ENCODE data around the gene SASH1. TPM values are rescaled to one million over a fixed set of nuclear protein-coding genes. Genes with fewer than 3 reads are reported as not detected.
"Not testable (repeated sequence)": the region's sequence is repeated elsewhere in the genome, so short reads cannot be mapped to it uniquely, and the experiment has no call there.

SASH1 gene
- total RNA-seq, 2 donors from 2014 or later = 0.49 to 0.52 TPM

GRCh38 chr6:148382861-148383260, 40.2 kb downstream of the SASH1 start:
- ATAC-seq = no peak

GRCh38 chr6:148383658-148384368, 41.2 kb downstream of the SASH1 start:
- DNase-seq (ENCODE audit: low spot score in 2 of 2) = no peak
- H3K36me3 Mint-ChIP-seq = no peaks in the 10 kb centered on the region
- no peak for ATAC-seq
- no peak overlapping the region for H3K27ac Mint-ChIP-seq
- H3K9me3 Mint-ChIP-seq = no peaks in the 10 kb centered on the region

More at GRCh38 chr6:148382861-148383260, 40.2 kb downstream of the SASH1 start:
- H3K27ac Mint-ChIP-seq = no peak overlapping the region
- DNase-seq (ENCODE audit: low spot score in 2 of 2) = no peak
- no peaks in the 10 kb centered on the region for H3K36me3 Mint-ChIP-seq
- H3K9me3 Mint-ChIP-seq = no peaks in the 10 kb centered on the region

- Mint-ChIP-seq H3K9me3 (no peaks in the 10 kb centered on the region), H3K27ac (no peak overlapping the region), H3K36me3 (no peaks in the 10 kb centered on the region)
- DNase-seq (ENCODE audit: low spot score in 2 of 2) (no peak), ATAC-seq (no peak)
Measured at GRCh38 chr6:148385379-148385778, 42.7 kb downstream of the SASH1 start.

- Mint-ChIP-seq H3K9me3 (no peaks in the 10 kb centered on the region), H3K36me3 (no peaks in the 10 kb centered on the region), H3K27ac (no peak overlapping the region)
- DNase-seq (ENCODE audit: low spot score in 2 of 2) (no peak), ATAC-seq (no peak)
Measured at GRCh38 chr6:148388521-148388920, 45.9 kb downstream of the SASH1 start.

- no peak for DNase-seq (ENCODE audit: low spot score in 2 of 2)
- ATAC-seq = no peak
- Mint-ChIP-seq H3K9me3 (no peaks in the 10 kb centered on the region), H3K36me3 (no peaks in the 10 kb centered on the region), H3K27ac (no peak overlapping the region)
Measured at GRCh38 chr6:148389086-148389485, 46.4 kb downstream of the SASH1 start.

- DNase-seq (ENCODE audit: low spot score in 2 of 2) (no peak), ATAC-seq (no peak)
- Mint-ChIP-seq H3K27ac (no peak overlapping the region), H3K9me3 (no peaks in the 10 kb centered on the region), H3K36me3 (no peaks in the 10 kb centered on the region)
Measured at GRCh38 chr6:148389917-148390316, 47.3 kb downstream of the SASH1 start.

- H3K36me3 Mint-ChIP-seq; H3K9me3 Mint-ChIP-seq; DNase-seq (ENCODE audit: low spot score in 2 of 2); ATAC-seq; H3K27ac Mint-ChIP-seq: not testable (repeated sequence)
Measured at GRCh38 chr6:148392127-148392526, 49.5 kb downstream of the SASH1 start.

GRCh38 chr6:148392671-148393070, 50.0 kb downstream of the SASH1 start:
- no peak for ATAC-seq
- Mint-ChIP-seq H3K36me3 (no peaks in the 10 kb centered on the region), H3K27ac (no peak overlapping the region), H3K9me3 (no peaks in the 10 kb centered on the region)
- DNase-seq (ENCODE audit: low spot score in 2 of 2) = no peak

- H3K9me3 Mint-ChIP-seq = no peaks in the 10 kb centered on the region
- ATAC-seq (no peak), DNase-seq (ENCODE audit: low spot score in 2 of 2) (no peak)
- no peaks in the 10 kb centered on the region for H3K36me3 Mint-ChIP-seq
- no peak overlapping the region for H3K27ac Mint-ChIP-seq
Measured at GRCh38 chr6:148395583-148396101, 53.0 kb downstream of the SASH1 start.

- no peaks in the 10 kb centered on the region for H3K9me3 Mint-ChIP-seq
- H3K27ac Mint-ChIP-seq = no peak overlapping the region
- ATAC-seq (no peak), DNase-seq (ENCODE audit: low spot score in 2 of 2) (no peak)
- H3K36me3 Mint-ChIP-seq = no peaks in the 10 kb centered on the region
Measured at GRCh38 chr6:148396411-148396810, 53.8 kb downstream of the SASH1 start.

- Mint-ChIP-seq H3K9me3 (no peaks in the 10 kb centered on the region), H3K27ac (no peak overlapping the region), H3K36me3 (no peaks in the 10 kb centered on the region)
- ATAC-seq (no peak), DNase-seq (ENCODE audit: low spot score in 2 of 2) (no peak)
Measured at GRCh38 chr6:148396926-148397325, 54.3 kb downstream of the SASH1 start.

- ATAC-seq = no peak
- Mint-ChIP-seq H3K9me3 (no peaks in the 10 kb centered on the region), H3K27ac (no peak overlapping the region), H3K36me3 (no peaks in the 10 kb centered on the region)
- no peak for DNase-seq (ENCODE audit: low spot score in 2 of 2)
Measured at GRCh38 chr6:148398244-148398643, 55.6 kb downstream of the SASH1 start.

- no peak for ATAC-seq
- no peak overlapping the region for H3K27ac Mint-ChIP-seq
Measured at GRCh38 chr6:148398678-148399077, 56.0 kb downstream of the SASH1 start.

GRCh38 chr6:148401571-148401970, 58.9 kb downstream of the SASH1 start:
- no peak for ATAC-seq
- Mint-ChIP-seq H3K9me3 (no peaks in the 10 kb centered on the region), H3K36me3 (no peaks in the 10 kb centered on the region), H3K27ac (no peak overlapping the region)
- DNase-seq (ENCODE audit: low spot score in 2 of 2) = no peak

More at GRCh38 chr6:148398678-148399077, 56.0 kb downstream of the SASH1 start:
- H3K36me3 Mint-ChIP-seq = no peaks in the 10 kb centered on the region
- H3K9me3 Mint-ChIP-seq = no peaks in the 10 kb centered on the region
- DNase-seq (ENCODE audit: low spot score in 2 of 2) = no peak

- no peak overlapping the region for H3K27ac Mint-ChIP-seq
- DNase-seq (ENCODE audit: low spot score in 2 of 2) (no peak), ATAC-seq (no peak)
- H3K9me3 Mint-ChIP-seq = no peaks in the 10 kb centered on the region
- no peaks in the 10 kb centered on the region for H3K36me3 Mint-ChIP-seq
Measured at GRCh38 chr6:148404456-148405054, 61.9 kb downstream of the SASH1 start.

GRCh38 chr6:148405894-148406293, 63.3 kb downstream of the SASH1 start:
- Mint-ChIP-seq H3K9me3 (no peaks in the 10 kb centered on the region), H3K27ac (no peak overlapping the region), H3K36me3 (no peaks in the 10 kb centered on the region)
- ATAC-seq (no peak), DNase-seq (ENCODE audit: low spot score in 2 of 2) (no peak)

- DNase-seq (ENCODE audit: low spot score in 2 of 2) (no peak), ATAC-seq (no peak)
- no peak overlapping the region for H3K27ac Mint-ChIP-seq
- H3K36me3 Mint-ChIP-seq = no peaks in the 10 kb centered on the region
- H3K9me3 Mint-ChIP-seq = no peaks in the 10 kb centered on the region
Measured at GRCh38 chr6:148406579-148407371, 64.1 kb downstream of the SASH1 start.
